ES-I3 (cell line): ENCODE measurements around the gene ZNF100.
"Not testable (repeated sequence)": the region's sequence is repeated elsewhere in the genome, so short reads cannot be mapped to it uniquely, and the experiment has no call there.

Experiments used
- H3K36me3 ChIP-seq: 2 replicates; pipeline ENCODE4 v1.6.1; 2013; ENCODE audit warnings: mild to moderate bottlenecking, low read length, control low read depth, moderate library complexity; ENCODE audit not compliant: insufficient read depth
- H3K4me1 ChIP-seq: 2 replicates; pipeline ENCODE4 v1.6.1; 2013; ENCODE audit warnings: mild to moderate bottlenecking, control low read depth, low read length; ENCODE audit not compliant: insufficient read depth
- H3K9ac ChIP-seq: 2 replicates; pipeline ENCODE4 v1.6.1; 2013; ENCODE audit warnings: low read depth, mild to moderate bottlenecking, low read length, moderate library complexity
- H3K9me3 ChIP-seq: 2 replicates; pipeline ENCODE4 v1.6.1; 2013; ENCODE audit warnings: mild to moderate bottlenecking, low read length, moderate library complexity; ENCODE audit not compliant: control insufficient read depth, insufficient read depth

The ZNF100 gene

GRCh38 chr19:21691661-21692060 lies 75.7 kb downstream of the ZNF100 start:
- Histone ChIP-seq H3K9ac (no peak overlapping the region), H3K4me1 (no peaks in the 10 kb centered on the region), H3K36me3 (no peaks in the 10 kb centered on the region), H3K9me3 (no peaks in the 10 kb centered on the region)

GRCh38 chr19:21688464-21688863 lies 78.9 kb downstream of the ZNF100 start:
- H3K9ac ChIP-seq = no peak overlapping the region
- no peaks in the 10 kb centered on the region for H3K4me1 ChIP-seq
- H3K9me3 ChIP-seq = no peaks in the 10 kb centered on the region
- H3K36me3 ChIP-seq = no peaks in the 10 kb centered on the region

GRCh38 chr19:21680671-21681070 lies 86.7 kb downstream of the ZNF100 start:
- Histone ChIP-seq H3K9me3 (no peaks in the 10 kb centered on the region), H3K9ac (no peak overlapping the region), H3K36me3 (no peaks in the 10 kb centered on the region), H3K4me1 (no peaks in the 10 kb centered on the region)

- Histone ChIP-seq H3K4me1 (no peaks in the 10 kb centered on the region), H3K36me3 (no peaks in the 10 kb centered on the region), H3K9me3 (no peaks in the 10 kb centered on the region), H3K9ac (no peak overlapping the region)
Measured at GRCh38 chr19:21680026-21680425, 87.4 kb downstream of the ZNF100 start.

- Histone ChIP-seq H3K9me3 (no peaks in the 10 kb centered on the region), H3K36me3 (no peaks in the 10 kb centered on the region), H3K9ac (no peak overlapping the region), H3K4me1 (no peaks in the 10 kb centered on the region)
Measured at GRCh38 chr19:21677696-21678418, 89.5 kb downstream of the ZNF100 start.

- Histone ChIP-seq H3K9me3 (no peaks in the 10 kb centered on the region), H3K9ac (no peak overlapping the region), H3K36me3 (no peaks in the 10 kb centered on the region), H3K4me1 (no peaks in the 10 kb centered on the region)
Measured at GRCh38 chr19:21674454-21674853, 92.9 kb downstream of the ZNF100 start.

- not testable (repeated sequence) for H3K36me3 ChIP-seq, H3K9me3 ChIP-seq, H3K4me1 ChIP-seq, H3K9ac ChIP-seq
Measured at GRCh38 chr19:21673479-21673878, 93.9 kb downstream of the ZNF100 start.
